Measurements from ENCODE around the gene VSNL1.

DNA sequence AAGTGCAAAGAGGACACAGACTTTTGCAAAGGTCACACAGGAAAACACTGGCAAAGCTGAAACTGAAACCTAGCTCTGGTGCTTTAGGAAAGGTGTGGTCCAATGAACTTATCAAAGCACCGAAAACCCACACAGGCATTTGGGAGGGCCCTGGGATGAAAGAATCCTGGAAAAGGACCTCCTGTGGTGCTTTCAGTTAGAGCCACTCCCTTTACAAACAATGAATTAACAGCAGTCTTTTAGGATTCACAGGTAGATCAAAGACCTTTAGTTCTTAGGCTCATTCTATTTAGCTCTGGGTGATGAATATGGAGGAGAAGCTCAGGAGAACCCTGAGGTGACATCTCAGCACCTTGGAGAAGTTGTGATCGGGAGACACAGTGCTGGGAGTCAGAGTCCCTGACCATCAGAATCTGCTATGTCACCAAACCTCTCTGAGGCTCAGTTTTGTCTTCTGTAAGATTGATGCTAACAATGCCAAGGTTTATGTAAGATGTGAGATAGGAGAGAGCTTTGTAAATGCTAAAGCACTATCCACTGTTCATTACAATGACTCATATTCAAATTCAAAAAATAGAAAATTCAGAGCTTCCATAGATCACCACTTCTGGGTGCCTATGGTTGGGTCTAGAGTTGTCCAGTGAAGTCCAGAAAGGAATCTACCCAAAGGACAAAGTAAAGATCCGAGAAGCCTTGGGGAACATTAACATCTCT is 39.3 kb downstream of the VSNL1 start:
- TF ChIP-seq, protein P1, sequence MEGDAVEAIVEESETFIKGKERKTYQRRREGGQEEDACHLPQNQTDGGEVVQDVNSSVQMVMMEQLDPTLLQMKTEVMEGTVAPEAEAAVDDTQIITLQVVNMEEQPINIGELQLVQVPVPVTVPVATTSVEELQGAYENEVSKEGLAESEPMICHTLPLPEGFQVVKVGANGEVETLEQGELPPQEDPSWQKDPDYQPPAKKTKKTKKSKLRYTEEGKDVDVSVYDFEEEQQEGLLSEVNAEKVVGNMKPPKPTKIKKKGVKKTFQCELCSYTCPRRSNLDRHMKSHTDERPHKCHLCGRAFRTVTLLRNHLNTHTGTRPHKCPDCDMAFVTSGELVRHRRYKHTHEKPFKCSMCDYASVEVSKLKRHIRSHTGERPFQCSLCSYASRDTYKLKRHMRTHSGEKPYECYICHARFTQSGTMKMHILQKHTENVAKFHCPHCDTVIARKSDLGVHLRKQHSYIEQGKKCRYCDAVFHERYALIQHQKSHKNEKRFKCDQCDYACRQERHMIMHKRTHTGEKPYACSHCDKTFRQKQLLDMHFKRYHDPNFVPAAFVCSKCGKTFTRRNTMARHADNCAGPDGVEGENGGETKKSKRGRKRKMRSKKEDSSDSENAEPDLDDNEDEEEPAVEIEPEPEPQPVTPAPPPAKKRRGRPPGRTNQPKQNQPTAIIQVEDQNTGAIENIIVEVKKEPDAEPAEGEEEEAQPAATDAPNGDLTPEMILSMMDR (IDR thresholded peaks at IDR 0.05; ENCODE audit: low read length): no peak
- no peak for TF ChIP-seq EZH2 (IDR thresholded peaks at IDR 0.05; ENCODE audit: borderline replicate concordance, low read length)
